Measurements from ENCODE around the gene SLX4.

Gene SLX4

DNA sequence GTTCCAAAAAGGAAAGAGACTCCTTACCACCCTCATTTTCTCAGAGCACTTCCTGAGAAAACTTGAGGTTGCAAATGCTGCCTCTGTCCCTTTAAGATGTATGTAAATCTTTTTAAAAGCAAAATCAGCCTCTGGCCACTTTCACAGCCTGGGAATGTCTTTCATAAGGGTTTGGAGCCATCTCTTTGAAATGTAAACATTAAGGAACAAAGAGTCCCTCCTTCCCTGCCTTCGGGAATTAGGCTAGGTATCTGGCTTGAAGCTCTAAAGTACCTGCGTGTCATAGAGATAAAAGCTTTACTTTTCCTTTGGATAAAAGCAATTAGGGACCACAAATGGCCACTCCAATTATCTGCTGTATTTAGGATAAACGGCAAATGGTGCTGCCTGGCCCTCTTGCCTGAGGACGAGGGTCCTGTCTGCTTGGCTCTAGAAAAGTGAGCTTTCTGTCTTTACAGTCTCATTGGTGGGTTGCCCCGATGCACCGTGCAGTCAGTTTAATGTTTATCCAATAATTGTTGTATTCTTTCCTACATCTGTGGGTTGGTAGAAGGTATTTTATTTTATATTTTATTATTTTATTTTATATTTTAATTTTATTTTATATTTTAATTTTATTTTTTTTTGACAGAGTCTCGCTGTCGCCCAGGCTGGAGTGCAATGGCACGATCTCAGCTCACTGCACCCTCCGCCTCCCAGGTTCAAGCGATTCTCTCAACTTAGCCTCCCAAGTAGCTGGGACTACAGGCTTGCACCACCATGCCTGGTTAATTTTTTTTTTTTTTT is 58.1 kb downstream of the SLX4 start:
- DNase-seq (ENCODE audit: low read depth), result no peak

DNA sequence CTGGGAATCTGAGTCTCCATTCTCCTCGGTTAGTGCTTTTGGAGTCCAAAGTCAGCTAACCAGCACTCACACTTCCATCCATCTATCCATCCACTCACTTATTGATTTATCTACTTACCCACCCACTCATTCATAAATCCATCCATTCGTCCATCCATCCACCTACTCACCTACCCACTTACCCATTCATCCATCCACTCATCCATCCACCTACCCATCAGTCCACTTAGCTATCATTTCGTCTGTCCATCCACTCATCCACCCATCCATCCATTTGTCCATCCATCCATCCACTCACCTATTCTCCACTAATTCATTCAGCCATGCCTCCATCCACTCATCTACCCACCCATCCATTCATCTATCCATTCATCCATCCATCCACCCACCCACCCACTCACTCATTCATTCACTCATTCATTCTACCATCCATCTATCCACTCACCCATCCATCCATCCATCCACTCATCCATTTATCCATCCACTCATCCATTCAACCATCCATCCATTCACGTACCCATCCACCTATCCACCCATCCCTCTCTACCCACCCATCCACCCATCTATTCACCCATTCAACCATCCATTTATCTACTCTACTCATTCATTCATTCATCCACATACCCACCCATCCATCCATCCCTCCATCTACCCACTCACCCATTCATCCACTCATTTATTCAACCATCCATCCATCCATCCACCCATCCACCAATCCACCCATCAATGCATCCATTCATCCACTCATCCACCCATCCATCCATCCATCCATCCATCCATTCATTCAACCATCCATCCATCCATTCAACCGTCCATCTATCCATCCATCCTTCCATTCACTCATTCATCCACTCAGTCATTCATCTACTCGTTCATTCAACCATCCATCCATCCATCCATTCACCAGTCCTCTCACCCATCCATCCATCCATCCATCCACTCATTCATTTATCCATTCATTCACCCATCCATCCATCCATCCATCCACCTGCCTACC is 60.3 kb downstream of the SLX4 start:
- no peak for DNase-seq (ENCODE audit: low read depth)

DNA sequence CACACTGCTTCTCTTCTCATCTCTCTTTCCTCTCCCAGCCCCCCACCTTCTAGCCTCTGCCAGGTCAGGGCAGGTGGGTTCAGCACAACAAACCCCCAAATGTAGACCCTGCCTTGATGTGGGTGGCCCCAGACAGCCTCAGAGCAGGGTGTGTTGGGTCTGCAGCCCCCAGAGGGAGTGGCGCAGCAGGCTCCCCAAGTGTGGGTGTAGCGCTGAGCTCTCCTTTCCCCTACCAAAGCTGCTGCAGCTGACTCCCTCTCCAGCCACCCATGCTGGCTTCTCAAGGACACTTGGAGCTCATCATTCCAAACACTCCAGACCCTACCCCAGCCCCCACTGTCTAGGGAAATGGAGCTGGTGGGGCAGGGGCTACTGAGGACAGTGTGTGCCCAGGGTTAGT is 61.5 kb downstream of the SLX4 start:
- DNase-seq (ENCODE audit: low read depth), result no peak

DNA sequence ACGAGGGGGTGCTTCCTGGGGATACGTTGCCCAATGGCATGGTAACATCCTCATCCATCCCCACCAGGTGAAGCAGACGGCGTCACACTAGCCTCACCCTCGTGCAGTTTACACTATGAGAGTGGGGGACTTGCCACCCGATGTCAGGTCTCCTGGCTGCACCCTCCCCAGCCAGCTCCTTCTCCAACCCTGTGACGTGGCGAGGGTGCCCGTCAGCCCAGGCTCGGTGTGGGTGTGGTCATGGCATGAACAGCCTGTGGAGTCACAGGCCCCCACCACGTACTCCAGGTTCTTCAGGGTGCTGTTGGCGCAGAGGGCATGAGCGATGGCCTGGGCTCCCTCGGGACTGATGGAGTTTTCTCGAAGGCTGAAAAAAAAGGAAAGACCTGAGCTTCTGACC is 62.5 kb downstream of the SLX4 start:
- no peak for DNase-seq (ENCODE audit: low read depth)

DNA sequence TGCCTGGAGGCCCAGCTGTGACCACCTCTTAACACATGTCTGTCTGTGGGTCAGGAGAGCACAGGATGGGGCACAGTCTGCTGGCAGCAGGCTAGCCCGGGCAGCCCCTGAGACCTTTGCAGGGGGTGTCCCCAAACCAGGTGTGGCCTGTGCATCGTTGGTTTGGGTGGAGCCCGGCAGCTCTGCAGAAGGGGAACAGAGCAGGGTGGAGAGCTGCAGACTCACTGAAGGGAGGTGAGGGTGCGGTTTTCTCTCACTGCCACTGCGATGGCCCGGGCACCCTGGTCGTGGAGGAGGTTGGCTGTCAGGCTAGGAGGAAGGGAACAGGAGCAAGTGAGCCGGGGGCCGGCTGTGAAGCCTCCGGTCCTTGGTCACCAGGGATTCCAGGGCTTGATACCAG is 63.0 kb downstream of the SLX4 start:
- DNase-seq (ENCODE audit: low read depth), result no peak

DNA sequence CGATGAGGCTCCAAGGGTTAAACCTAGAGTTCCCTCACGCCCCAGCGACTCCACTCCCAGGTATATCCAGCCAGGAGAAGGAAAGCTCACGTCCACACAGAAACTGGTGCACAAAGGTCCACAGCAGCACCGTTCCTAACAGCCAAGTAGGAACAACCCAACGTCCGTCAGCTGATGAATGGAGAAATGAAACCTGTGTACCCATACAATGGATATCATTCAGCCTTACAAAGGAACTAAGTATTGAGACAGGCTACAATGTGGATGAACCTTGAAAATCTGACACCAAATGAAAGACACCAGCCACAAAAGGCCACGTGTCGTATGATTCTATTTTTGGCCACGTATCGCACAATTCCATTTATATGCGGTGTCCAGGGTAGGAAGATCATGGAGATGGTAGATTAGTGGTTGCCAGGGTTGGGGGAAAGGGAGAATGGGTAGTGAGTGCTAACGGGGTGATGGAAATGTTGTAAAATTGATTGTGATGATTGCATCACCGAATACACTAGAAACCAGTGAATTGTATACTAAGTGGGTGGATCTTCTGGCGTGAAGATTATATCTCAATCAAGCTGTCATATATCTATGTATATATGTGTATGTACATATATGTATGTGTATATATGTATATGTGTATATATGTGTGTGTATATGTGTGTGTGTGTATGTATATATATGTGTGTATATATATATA is 64.3 kb downstream of the SLX4 start:
- DNase-seq (ENCODE audit: low read depth), result no peak

DNA sequence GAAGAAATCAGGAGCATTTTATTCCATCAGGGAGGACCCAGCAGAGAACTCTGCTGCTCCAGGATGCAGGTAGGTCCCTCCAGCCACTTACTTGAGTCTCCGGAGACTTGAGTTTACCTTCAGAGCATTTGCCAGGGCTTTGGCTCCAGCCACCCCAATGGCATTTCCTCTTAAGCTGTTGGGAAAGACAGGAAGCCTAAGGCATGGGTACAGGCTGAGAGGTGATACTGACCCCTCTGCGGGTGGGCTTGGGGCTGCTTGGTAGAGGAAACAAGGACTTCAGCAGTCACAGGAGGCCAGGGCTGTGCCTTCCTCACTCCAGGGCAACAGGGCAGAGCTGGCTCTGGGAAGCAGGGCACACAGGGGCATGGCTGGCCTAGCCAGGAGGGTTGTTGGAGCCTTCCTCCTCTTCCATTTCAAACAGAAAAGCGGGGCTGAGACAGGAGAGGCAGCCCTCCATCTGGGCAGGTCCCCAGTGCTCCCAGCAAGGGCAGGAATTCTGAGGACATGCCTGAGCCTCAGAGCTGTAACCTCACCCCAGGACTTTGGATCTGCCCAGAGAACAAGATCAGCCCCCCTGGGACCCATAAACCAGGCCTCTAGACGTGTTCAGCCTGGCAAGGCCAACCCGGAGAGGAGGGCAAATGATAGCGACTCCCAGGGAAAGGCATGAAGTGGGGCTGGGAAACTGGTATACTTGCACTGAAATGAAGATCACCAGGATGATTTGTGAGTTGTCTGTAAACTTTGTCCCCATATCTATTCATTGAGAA is 68.6 kb downstream of the SLX4 start:
- no peak for DNase-seq (ENCODE audit: low read depth)

DNA sequence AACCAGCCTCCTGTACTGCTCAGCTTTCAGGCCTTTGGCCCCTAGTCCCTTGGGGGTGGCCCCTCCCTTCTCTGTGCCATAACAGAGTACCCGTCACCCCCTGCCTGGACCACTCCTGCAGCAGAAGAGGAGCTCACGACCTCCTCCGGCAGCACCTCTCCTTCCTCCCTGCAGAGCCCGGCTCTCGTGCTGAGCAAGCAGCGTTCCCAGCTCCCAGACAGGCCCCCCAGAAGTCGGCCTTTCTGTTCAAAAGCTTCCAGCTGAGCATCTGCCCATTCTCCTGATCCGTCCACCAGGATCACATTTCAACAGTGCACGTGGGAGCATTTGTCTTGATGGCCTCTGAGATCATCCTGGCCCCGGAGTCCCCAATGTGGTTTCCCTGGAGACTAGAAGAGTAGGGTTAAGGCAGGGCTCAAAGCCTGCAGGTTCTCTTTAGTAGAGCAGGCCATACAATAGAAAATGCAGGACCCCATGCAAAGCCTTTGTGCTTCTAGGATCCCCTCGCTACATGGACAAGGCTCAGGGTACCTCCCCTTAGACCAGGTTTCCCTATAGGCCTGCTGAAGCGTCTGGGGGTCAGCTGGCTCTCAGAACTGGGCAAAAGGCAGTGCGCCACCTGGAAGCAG is 69.8 kb downstream of the SLX4 start:
- DNase-seq (ENCODE audit: low read depth), result no peak

DNA sequence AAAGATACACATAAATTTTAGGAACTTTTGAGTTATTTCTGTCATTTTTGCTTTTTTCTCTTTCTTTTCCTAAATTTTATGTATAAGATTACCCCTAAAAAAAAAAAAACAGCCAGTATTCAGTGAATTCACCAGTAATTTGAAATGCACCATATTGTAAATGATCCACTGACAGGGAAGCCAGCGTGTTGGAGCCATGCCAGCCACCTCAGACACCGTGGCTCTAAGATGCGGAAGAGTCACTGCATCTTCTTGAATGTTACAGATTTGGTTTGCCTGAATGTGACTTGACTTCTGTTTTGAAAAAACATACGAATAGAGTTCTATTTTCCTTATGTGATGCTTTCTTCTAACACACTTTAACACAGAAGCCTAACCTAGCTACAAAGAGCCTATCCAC is 73.2 kb downstream of the SLX4 start:
- no peak for DNase-seq (ENCODE audit: low read depth)

DNA sequence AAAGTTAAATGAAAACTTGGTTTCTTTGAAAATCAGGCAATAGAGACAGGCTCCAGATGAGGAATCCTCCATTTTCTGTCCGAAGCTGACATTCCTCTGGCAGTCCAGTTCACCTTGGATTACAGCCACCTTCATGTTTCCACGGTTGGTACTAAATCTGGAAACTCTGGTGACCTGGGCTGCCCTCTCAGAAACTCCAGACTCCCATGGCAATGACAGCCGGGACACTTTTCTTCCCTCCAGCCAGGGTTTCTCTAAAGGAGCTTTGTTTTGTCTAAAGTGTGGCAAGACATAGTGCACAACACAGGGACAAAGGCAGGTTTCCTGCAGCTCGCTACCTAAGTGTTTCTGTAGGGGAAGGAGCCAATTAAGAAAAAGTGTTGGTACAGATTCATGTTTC is 74.6 kb downstream of the SLX4 start:
- DNase-seq (ENCODE audit: low read depth), result no peak

DNA sequence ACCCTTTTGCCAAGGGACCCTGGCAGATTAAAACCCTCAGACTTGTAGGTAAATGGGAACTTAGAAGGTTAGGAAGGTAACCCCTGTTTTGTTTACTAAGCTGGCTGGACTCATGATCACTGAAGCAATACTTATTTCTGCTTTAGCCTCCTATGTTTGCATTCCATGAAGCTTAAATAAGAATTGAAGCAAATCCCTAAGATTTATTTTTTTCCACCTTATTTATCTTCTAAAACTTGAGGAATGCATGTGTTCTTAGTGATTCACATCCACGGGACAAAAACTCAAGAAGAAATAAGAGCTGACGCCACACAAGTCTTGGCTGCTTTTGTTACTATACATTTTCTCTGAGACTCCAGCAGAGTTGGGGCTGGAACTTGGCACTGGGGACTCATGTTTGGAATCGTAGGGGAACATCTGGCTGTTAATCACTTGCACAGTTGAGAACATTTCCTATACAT is 75.1 kb downstream of the SLX4 start:
- DNase-seq (ENCODE audit: low read depth), result no peak

DNA sequence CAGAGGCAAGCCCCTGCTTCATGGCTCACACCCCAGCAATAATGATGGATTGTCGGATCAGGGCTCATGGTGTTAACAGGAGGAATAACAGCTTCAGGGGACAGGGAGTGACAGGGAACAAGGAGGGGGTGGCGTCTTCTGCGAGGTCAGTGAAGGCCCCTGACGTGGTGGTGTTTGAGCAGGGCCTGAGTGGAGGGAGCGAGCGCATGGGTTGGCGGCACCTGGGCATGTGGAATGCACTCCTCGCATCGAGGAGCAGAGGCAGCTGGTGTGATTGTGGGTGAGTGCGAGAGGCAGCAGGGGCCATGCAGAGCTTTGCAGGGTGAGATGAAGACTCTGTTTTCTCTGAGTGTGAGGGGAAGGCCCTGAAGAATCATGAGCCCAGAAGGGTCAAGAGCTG is 77.3 kb downstream of the SLX4 start:
- no peak for DNase-seq (ENCODE audit: low read depth)

DNA sequence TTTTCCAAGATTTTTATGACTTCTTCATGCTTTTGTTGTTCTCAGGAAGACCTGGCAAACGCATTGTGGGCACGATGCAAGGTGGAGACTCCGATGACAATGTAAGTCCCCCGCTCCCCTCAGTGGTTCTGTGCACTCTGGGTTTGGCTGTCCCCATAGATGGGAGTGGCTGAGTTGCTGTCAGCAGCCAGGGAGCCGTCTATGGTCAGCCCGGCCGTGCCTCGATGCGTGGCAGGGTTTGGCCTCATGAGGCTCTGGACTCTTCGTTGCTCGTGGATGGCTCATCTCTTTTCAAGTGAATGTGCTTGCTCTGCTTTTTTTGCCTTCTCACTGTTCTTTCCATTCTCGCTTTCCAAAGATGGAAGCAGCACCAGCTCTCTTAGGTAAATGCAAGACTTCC is 78.7 kb downstream of the SLX4 start:
- DNase-seq (ENCODE audit: low read depth), result no peak
